ENCODE measurements around the gene MT2A.

GRCh38 chr16:56615353-56615752, 7.0 kb downstream of the MT2A start:
- TF ChIP-seq POLR2AphosphoS5 (IDR thresholded peaks at IDR 0.05; ENCODE audit: low read depth, low read length) (no peak), POLR2A (IDR thresholded peaks at IDR 0.05; ENCODE audit: low read depth, low read length) (no peak), PAX5 (IDR thresholded peaks at IDR 0.05; ENCODE audit: insufficient read depth, low read length, severe bottlenecking) (no peak), TAF1 (IDR thresholded peaks at IDR 0.05; ENCODE audit: low read depth, low read length) (no peak), SPI1 (IDR thresholded peaks at IDR 0.05; ENCODE audit: low read depth, low read length) (no peak), POU2F2 (IDR thresholded peaks at IDR 0.05; ENCODE audit: low read depth, low read length) (no peak)

Data from GM12891 (cell line).